ENCODE data around the gene CSMD2. TPM values are rescaled to one million over a fixed set of nuclear protein-coding genes. Genes with fewer than 3 reads are reported as not detected.

CSMD2 gene
- total and polyA plus RNA-seq, 2 of the 8 experiments (the other 6 are each of a cell fraction or from before 2014, with no cell fraction given): 7.0 to 14.7 TPM

- Histone ChIP-seq H3K4me2 (ENCODE audit: insufficient read depth in 1 of 2, low read depth in 2 of 2, low read length in 2 of 2) (peak overlapping the region; percentile 39 to 75), H2AK5ac (ENCODE audit: low read depth, low read length) (peak overlapping the region; percentile 89), H3K27me3 (replicated peaks in 1 of 4; ENCODE audit: control insufficient read depth in 3 of 4, extremely low read depth in 1 of 4, insufficient read depth in 3 of 4, low read length in 3 of 4) (peaks cover 0 to 4% (median 2%) of the 10 kb centered on the region in 4 experiments; a peak in 3 of 7 replicates), H3K9ac (replicated peaks in 1 of 4; ENCODE audit: extremely low read depth in 1 of 4, low read depth in 3 of 4, low read length in 3 of 4) (0 out of 7 replicates have a peak overlapping the region, but pooled peaks of 1 of the 4 experiments have one; percentile 29), H3K14ac (ENCODE audit: insufficient read length) (peak overlapping the region; percentile 82), H3K9me3 (ENCODE audit: insufficient read depth in 2 of 2, low read depth in 1 of 2, low read length in 1 of 2) (peaks cover 11 to 13% of the 10 kb centered on the region in 2 experiments), H3K79me1 (ENCODE audit: low read depth, low read length) (no peaks in the 10 kb centered on the region), H3K4ac (replicated peaks; ENCODE audit: insufficient read length, low read depth, low read length) (peak overlapping the region; percentile 99), H3K79me2 (ENCODE audit: control insufficient read depth in 1 of 2, insufficient read depth in 2 of 2, low read length in 2 of 2) (no peaks in the 10 kb centered on the region), H4K91ac (replicated peaks; ENCODE audit: insufficient read length, low read length) (peak overlapping the region; percentile 98), H3K23ac (ENCODE audit: insufficient read length) (peak overlapping the region; percentile 97), H4K8ac (ENCODE audit: extremely low read depth, insufficient read depth, low read length) (no peak overlapping the region), H3K4me1 (replicated peaks in 1 of 4; ENCODE audit: control insufficient read depth in 3 of 4, insufficient read depth in 4 of 4, low read length in 3 of 4) (peaks cover 11 to 21% (median 18%) of the 10 kb centered on the region in 4 experiments), H3K56ac (replicated peaks; ENCODE audit: insufficient read length, low read depth, low read length) (no peak overlapping the region), H2BK15ac (ENCODE audit: low read length) (peak overlapping the region; percentile 83), H2BK20ac (ENCODE audit: low read length) (peak overlapping the region; percentile 83), H2BK5ac (ENCODE audit: low read depth, low read length) (peak overlapping the region; percentile 82; the same call in 1 of the 2 replicates), H3K27ac (ENCODE audit: low read depth, low read length) (peak overlapping the region; percentile 50), H2BK120ac (replicated peaks; ENCODE audit: low read depth, low read length) (peak overlapping the region; percentile 91), H3K4me3 (ENCODE audit: extremely low read depth in 1 of 4, insufficient read depth in 2 of 4, low read depth in 3 of 4, low read length in 4 of 4) (peak overlapping the region in 2 of 4 experiments; percentile 3 to 27; a peak in 2 of 8 replicates), H2AFZ (ENCODE audit: low read length) (no peak overlapping the region), H2BK12ac (ENCODE audit: low read depth, low read length) (peak overlapping the region; percentile 99; the same call in 1 of the 2 replicates), H4K20me1 (replicated peaks in 1 of 2; ENCODE audit: control insufficient read depth in 1 of 2, insufficient read depth in 2 of 2, low read length in 2 of 2) (peaks cover 0 to 3% of the 10 kb centered on the region in 2 experiments), H3K18ac (ENCODE audit: extremely low read depth, low read length) (peak overlapping the region; percentile 96), H4K5ac (ENCODE audit: insufficient read length, low read depth, low read length) (peak overlapping the region; percentile 66), H3K23me2 (ENCODE audit: low read depth, low read length) (peaks cover 2% of the 10 kb centered on the region), H3K36me3 (ENCODE audit: control insufficient read depth in 2 of 4, insufficient read depth in 4 of 4, low read length in 3 of 4) (0 out of 8 replicates have a peak, but pooled peaks cover 0 to 6% (median 0%) of the 10 kb centered on the region in 4 experiments)
- ChIA-PET CTCF (ENCODE audit: partially characterized antibody) (interaction anchor here (0.8 to 2.9 kb wide), 3 partner anchors 10 to 144 kb away, joined by 3 to 14 read pairs (median 3); no protein-coding TSS in a partner anchor), POLR2A (ENCODE audit: partially characterized antibody) (interaction anchor here (0.8 to 3.5 kb wide), 2 partner anchors 8 to 11 kb away, joined by 3 to 15 read pairs; partner anchors contain the start of gene C1orf94)
- TF ChIP-seq ATF2 (IDR thresholded peaks at IDR 0.05; ENCODE audit: low read length) (no peak), KDM1A (IDR thresholded peaks at IDR 0.05; ENCODE audit: borderline replicate concordance, low read length) (peak; percentile 46; the same call in 1 of the 2 replicates), KDM4A (IDR thresholded peaks at IDR 0.05; ENCODE audit: low read depth, low read length, severe bottlenecking) (peak; percentile 7)
- DNase-seq (ENCODE audit: low read depth in 1 of 2, low spot score in 2 of 2) (no peak), FAIRE-seq (no peak)
- WGBS, 2 experiments (ENCODE audit: extremely low coverage in 1 of 2, insufficient coverage in 1 of 2, insufficient read length in 1 of 2, insufficient replicate concordance in 2 of 2, low coverage in 1 of 2, low lambda C conversion rate in 2 of 2, missing lambda C conversion rate in 1 of 2): 80% methylated on average over 4 of the region's 4 CpGs; no CpG with 5 or more reads in 1 of the 2 experiments
Measured at GRCh38 chr1:34188985-34189384, 24.0 kb upstream of the CSMD2 start.
